GM12865 (cell line): Measurements from ENCODE around the gene PTPRCAP.

Source experiments
- DNase-seq: peaks from one replicate; pipeline ENCODE4 v3.0.0; 2010; ENCODE audit warnings: low read depth
- H3K4me3 ChIP-seq: 2 replicates; pipeline ENCODE4 v1.5.1; 2011; ENCODE audit warnings: mild to moderate bottlenecking, low read depth, low read length, control low read depth
- CTCF ChIP-seq: IDR thresholded peaks from 2 replicates; pipeline ENCODE4 v1.5.1; 2011; ENCODE audit warnings: low read length, control low read depth, low read depth, inconsistent platforms; ENCODE audit not compliant: insufficient read depth; ENCODE audit errors: missing control alignments

PTPRCAP gene

GRCh38 chr11:67398661-67399563 lies 38.6 kb downstream of the PTPRCAP start:
- DNase-seq: no peak
- no peak overlapping the region for H3K4me3 ChIP-seq
- TF ChIP-seq CTCF: no peak

GRCh38 chr11:67397986-67398660 lies 39.4 kb downstream of the PTPRCAP start:
- TF ChIP-seq CTCF: no peak
- no peak for DNase-seq
- H3K4me3 ChIP-seq: no peak overlapping the region

GRCh38 chr11:67397536-67397935 lies 39.9 kb downstream of the PTPRCAP start:
- no peak overlapping the region for H3K4me3 ChIP-seq
- TF ChIP-seq CTCF: no peak
- DNase-seq: no peak

GRCh38 chr11:67396587-67397389 lies 40.7 kb downstream of the PTPRCAP start:
- DNase-seq: no peak
- no peak overlapping the region for H3K4me3 ChIP-seq
- no peak for TF ChIP-seq CTCF

GRCh38 chr11:67396259-67396581 lies 41.3 kb downstream of the PTPRCAP start:
- no peak for TF ChIP-seq CTCF
- DNase-seq: no peak

GRCh38 chr11:67395555-67396258 lies 41.8 kb downstream of the PTPRCAP start:
- TF ChIP-seq CTCF: no peak
- no peak overlapping the region for H3K4me3 ChIP-seq
- DNase-seq: no peak

More at GRCh38 chr11:67396259-67396581, 41.3 kb downstream of the PTPRCAP start:
- no peak overlapping the region for H3K4me3 ChIP-seq
